Activated CD8-positive, alpha-beta memory T cell treated with anti-CD3 and anti-CD28 coated beads for 24 hours (primary cell): ENCODE data around the gene TOPBP1.
"Not testable (repeated sequence)": the region's sequence is repeated elsewhere in the genome, so short reads cannot be mapped to it uniquely, and the experiment has no call there.

Experiments used
- DNase-seq: peaks from one replicate; pipeline ENCODE4 v3.0.0-alpha.2; 2020

Gene TOPBP1

GRCh38 chr3:133661454-133662277 lies at the start of gene TOPBP1:
TSS of gene TOPBP1 (minus strand) at chr3:133661941. CDS start at chr3:133661127, 814 bp downstream.
- DNase-seq, result peak; percentile 93

DNA sequence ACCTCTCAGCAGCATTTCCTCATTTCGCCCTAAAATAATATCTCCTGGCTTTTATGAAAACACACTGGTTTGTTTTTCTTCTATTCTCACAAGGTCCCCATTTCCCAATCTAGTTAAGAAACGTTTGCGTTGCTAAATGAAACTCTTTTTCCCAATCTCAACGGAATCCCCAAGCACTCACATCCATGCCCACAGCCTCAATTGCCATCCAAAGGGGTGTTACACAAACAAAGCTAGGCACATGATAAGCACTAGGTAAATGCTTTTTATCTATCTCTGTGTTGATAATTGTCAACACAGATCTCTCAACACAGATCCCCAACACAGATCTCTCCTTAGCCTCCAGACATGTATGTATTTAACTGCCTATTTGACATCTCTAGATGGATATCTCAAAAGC lies 49.3 kb upstream of the TOPBP1 start:
- DNase-seq, result no peak

- DNase-seq, result no peak
These were observed 47.5 kb upstream of the TOPBP1 start for GRCh38 chr3:133709139-133709750.

GRCh38 chr3:133706033-133706432 lies 44.3 kb upstream of the TOPBP1 start:
- no peak for DNase-seq

DNA sequence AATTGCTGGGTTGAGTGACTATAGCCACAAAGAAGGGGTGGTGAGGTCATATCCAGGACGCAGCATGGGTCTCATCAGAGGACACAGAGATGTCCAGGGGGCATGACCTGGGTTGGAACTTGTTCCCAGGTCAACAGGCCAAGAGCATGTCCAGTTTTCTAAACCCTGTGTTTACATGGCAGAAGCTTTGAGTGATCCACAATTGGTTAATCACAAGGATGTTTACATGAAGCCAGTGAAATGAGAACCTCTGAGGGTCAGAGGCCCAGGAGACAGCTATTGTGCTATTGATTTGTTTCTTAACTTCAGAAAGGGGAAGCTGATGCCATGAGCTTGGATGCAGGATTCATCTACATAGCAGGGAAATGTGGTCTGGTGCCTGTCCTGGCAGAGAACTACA lies 42.2 kb upstream of the TOPBP1 start:
- DNase-seq, result no peak

DNA sequence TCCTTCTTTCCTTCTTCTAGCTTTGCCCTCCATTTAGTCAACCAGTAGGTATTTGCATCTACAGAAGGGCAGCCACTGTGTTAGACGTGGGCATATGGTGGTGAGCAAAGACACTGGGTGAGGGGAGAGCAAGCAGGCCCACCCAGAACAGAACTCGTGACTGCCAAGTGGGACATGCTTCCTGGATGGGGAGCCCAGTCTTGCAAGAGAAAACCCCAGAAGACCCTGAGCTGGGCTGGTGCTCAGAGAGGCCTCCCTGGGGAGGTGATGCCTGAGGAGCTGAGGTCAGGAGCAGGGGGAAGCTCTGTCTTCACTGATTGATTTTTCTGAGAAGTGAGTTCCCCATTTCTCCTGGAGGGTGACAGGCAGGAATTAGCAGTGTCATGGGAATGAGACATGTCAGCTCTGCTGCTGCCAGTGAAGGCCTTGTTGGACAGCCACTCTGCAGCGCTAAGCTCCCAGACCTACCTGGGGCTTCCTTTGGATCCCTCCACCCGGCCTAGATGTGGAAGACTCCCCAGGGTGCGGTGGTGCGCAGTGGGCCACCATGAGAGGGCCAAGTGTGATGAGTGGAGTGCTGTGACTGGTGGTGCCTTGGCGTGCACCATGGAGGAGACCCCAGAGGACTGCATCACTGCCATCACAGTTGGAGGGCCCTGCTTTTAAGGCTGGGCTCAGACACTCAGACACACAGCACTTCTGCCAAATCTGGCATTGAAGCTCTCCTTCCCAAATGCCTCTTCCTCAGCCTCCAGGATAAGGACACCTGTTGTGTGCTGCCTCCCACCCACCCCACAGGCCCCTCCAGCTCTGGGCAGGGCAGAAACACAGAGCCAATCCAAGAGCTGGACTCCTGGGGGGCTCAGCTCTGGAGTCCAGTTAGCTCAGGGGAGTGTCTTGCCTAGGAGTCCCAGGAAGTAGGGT lies 40.0 kb upstream of the TOPBP1 start:
- no peak for DNase-seq

GRCh38 chr3:133700351-133700750 lies 38.6 kb upstream of the TOPBP1 start:
- no peak for DNase-seq

- no peak for DNase-seq
These were observed 38.2 kb upstream of the TOPBP1 start for GRCh38 chr3:133699903-133700302.

- DNase-seq, result no peak
These were observed 37.7 kb upstream of the TOPBP1 start for GRCh38 chr3:133699467-133699866.

DNA sequence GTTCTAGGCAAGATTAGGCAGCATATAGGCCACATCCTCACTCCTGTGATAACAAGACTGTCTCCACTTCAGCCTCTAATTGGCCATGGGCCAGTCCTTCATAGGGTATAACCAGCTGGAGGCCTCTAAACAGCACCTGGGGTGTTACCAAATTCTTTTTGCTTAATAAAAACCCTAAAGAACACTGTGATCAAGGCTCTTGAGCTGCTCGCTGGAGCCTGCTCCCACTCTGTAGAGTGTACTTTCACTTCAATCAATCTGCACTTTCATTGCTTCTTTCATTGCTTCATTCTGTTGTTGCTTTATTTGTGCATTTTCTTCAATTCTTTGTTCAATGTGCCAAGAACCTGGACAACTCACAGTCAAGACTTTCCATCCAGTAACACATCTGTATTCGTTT lies 36.2 kb upstream of the TOPBP1 start:
- no peak for DNase-seq

- no peak for DNase-seq
These were observed 33.9 kb upstream of the TOPBP1 start for GRCh38 chr3:133695560-133696171.

DNA sequence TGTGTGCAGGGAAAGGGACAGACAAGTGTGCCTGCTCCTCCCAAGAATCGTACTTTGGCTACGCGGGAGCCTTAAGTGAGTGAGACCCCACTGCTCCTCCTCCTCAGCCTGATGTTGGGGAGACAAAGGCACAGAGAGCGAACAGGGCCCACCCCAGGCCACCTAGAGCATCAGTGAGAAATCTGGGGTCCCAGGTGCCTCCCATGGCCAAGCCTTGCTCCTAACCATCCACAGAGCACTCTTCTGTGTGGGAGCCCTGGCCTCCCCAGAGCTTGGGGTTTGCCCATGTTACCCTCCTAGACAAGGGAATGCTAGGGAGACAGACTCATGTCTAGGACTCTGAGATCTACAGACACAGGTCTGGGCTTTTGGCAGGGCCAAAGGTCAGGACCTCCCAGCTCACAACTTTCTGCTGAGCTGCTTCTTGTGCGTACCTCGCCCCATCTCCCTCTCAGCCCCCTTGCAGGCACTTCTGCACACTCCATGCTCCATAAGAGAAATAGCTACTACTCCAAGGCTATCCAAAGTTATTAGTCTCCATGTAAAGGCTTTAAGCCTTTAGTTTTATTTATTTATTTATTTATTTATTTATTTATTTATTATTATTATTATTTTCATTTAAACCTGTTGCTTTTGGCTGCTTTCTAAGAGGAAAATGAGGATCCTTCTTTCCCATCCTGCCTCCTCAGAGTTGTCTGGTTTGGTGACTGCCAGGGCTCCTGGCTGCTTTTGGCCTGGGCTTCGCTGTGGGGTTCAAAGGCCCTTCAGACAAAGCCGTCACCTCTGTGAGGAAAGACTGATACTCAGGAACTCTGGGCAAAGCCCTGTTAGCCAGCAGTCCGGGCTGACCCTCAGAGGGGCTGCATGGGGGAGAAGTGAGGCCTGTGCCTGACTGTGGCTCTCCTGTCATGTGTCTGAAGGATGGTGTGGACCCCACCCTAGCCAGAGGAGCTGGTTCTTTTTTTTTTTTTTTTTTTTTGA lies 32.8 kb upstream of the TOPBP1 start:
- no peak for DNase-seq

GRCh38 chr3:133693821-133694220 lies 32.1 kb upstream of the TOPBP1 start:
- DNase-seq, result no peak

GRCh38 chr3:133692759-133693158 lies 31.0 kb upstream of the TOPBP1 start:
- no peak for DNase-seq

GRCh38 chr3:133691273-133692107 lies 29.7 kb upstream of the TOPBP1 start:
- DNase-seq, result no peak

GRCh38 chr3:133677993-133678392 lies 16.3 kb upstream of the TOPBP1 start:
- DNase-seq, result not testable (repeated sequence)

DNA sequence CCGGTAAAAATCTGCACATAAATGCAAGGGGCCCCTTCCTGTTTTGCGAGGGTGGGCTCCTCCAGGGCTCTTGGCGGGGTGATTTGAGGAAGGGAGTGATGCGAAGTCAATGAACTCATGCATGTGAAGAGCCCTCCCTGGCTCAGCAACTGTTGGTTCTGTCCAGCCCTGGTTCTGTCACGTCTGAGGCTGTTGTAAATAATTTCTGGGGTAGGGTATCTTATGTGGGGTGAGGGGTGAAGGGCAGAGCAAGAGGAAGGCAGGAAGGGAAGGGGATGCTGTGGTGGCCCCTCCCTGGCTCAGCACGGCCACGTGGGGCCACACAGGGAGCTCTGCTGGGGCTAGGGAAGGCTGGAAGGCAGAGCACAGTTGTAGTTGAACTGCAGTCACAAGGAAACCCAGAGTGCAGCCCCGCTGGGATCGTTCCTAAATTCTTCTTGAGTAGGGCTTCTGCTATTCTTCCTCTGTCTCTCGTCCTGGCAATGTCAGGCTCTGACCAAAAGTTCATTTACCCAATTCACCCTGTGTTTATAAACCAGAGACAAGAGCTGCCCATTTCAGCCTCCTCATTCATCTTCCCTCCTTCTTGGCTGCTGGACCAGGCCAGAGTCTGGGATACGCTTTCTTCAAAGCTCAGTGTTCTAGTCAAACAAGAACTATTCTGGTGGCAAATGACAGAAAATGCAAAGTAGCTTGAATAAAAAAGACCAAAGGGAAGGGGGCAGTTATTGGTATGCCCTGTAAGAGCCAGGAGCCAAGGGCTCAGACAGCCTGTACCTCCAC lies 14.8 kb upstream of the TOPBP1 start:
- DNase-seq, result no peak

DNA sequence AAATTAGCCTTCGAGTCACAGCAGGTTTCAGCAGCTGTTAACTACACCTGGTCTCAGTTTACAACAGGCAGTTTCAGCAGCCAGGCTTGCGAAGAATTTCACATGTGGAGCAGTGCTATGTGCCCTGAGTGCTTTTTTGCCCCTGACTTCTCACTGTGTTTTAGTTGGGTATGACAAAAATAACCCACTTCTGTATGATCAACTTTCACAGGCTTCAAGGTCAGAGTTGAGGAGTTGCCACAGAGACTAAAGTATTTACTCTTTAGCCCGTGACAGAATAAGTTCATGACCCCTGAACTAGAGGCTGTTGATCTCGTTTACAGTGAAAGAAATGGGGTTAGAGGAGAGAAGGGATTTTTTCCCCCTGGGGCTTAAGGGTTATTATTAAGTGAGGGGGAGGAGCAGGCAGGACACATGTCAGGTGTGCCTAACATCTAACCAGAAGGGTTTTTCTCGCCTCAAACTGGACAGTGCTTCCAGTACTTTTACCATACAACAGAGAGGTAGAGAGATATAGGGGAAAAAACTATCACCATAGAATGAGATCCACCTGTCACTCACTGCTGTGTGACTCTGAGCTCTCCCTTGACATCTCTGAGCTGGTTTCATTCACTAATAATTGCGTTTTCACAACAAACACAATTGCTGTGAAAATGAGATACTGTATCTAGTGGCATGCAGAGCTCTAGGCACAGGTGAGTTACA lies 14.0 kb upstream of the TOPBP1 start:
- no peak for DNase-seq

DNA sequence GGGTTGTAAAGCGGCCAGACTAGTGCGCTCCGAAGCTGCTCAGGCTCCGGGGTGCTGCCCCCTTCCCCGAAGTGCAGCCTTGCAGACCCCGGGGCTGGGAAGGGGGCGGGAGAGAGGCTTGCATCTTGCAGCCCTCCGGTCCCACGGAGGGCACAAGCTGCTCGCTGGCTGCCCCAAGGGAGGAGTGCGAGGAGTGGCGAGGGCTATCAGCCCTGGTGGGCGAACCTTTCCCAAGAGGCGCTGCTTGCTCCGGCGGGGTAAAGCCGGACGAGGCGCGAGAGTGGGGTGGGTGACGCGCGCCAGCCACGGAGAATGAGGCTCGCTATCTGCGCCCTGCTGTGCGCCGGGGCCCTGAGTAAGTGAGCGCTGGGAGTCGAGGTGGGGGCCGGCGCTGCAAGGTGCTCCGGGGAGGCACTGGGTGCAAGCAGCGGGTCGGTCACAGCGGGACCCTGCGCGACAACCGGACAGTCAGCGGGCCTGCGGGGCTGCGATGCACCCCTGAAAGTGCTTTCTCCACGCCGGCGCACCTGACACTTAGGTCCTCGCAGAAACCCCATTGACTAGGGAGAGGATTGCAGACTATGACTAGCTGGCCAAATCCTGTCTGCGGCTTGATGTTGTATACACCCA lies 12.7 kb upstream of the TOPBP1 start:
- DNase-seq, result no peak
